B cell (primary cell): Measurements from ENCODE around the gene MRPL19. TPM values are rescaled to one million over a fixed set of nuclear protein-coding genes. Genes with fewer than 3 reads are reported as not detected.

Source experiments
- ATAC-seq: fragments of 200-7000 bp; cut with Tn5 transposase; one replicate; pipeline ENCODE4 v1.10.0; 2021; ENCODE audit warnings: low read depth, mild to moderate bottlenecking, moderate number of reproducible peaks, moderate library complexity
- CTCF ChIA-PET: fragments of 350-600 bp; sonication (Branson Sonifier 250); formaldehyde crosslinking; loops from one replicate; lab custom pipeline; 2021; ENCODE audit warnings: antibody characterized with exemption, inconsistent platforms; lab: Charles Lee
- POLR2A ChIA-PET: fragments of 350-600 bp; sonication (Branson Sonifier 250); formaldehyde crosslinking; loops from one replicate; lab custom pipeline; 2021; ENCODE audit warnings: antibody characterized with exemption; lab: Charles Lee
- DNase-seq: peaks from one replicate; pipeline ENCODE4 v3.0.0; 2013
- H2AFZ ChIP-seq: 2 replicates; pipeline ENCODE4 v1.6.1; 2012; ENCODE audit warnings: mild to moderate bottlenecking, low read depth, low read length; ENCODE audit not compliant: insufficient read depth, poor library complexity, severe bottlenecking
- H3K27ac ChIP-seq, 2 donors: 1 replicate in 1 of 2; 2 replicates in 1 of 2; pipeline ENCODE4 v1.5.1; 2012 to 2013; ENCODE audit warnings: low read length in 2 of 2, mild to moderate bottlenecking in 2 of 2, moderate library complexity in 1 of 2
- H3K27me3 ChIP-seq, 4 experiments: fragments of 200-600 bp in 1 of 4; sonication (generic) in 1 of 4; replicated peaks in 1 of 4; 1 replicate in 2 of 4; 2 replicates in 2 of 4; pipeline versions ENCODE4 v1.6.1 to v1.7.0; 2013 to 2016; ENCODE audit warnings: low read length in 3 of 4, mild to moderate bottlenecking in 2 of 4, mixed read lengths in 1 of 4, moderate library complexity in 1 of 4; ENCODE audit not compliant: insufficient read depth in 4 of 4, control insufficient read depth in 3 of 4; ENCODE audit errors: control extremely low read depth in 1 of 4
- H3K36me3 ChIP-seq, 2 experiments: replicated peaks in 1 of 2; 1 replicate in 1 of 2; 2 replicates in 1 of 2; pipeline versions ENCODE4 v1.6.1 to v1.7.1; 2013; ENCODE audit warnings: low read length in 1 of 2; ENCODE audit not compliant: insufficient read depth in 2 of 2, control insufficient read depth in 1 of 2; ENCODE audit errors: control extremely low read depth in 1 of 2, extremely low read depth in 1 of 2
- H3K4me1 ChIP-seq, 2 donors: fragments of 200-600 bp in 1 of 2; sonication (generic) in 1 of 2; 1 replicate in 1 of 2; 2 replicates in 1 of 2; pipeline versions ENCODE4 v1.5.1 to v1.6.1; 2013 to 2017; ENCODE audit warnings: low read length in 2 of 2; ENCODE audit not compliant: control insufficient read depth in 2 of 2, insufficient read depth in 2 of 2
- H3K4me2 ChIP-seq: replicated peaks from 2 replicates; pipeline ENCODE3; 2012; ENCODE audit warnings: mild to moderate bottlenecking, low read depth, low read length; ENCODE audit not compliant: poor library complexity, severe bottlenecking
- H3K4me3 ChIP-seq, 5 experiments: fragments of 200-600 bp in 1 of 5; sonication (generic) in 1 of 5; 1 replicate in 3 of 5; 2 replicates in 2 of 5; pipeline versions ENCODE4 v1.5.1 to v1.7.0; 2011 to 2016; ENCODE audit warnings: low read length in 4 of 5, mild to moderate bottlenecking in 4 of 5, low read depth in 2 of 5, control low read depth in 1 of 5, moderate library complexity in 1 of 5; ENCODE audit not compliant: insufficient read depth in 1 of 5; ENCODE audit errors: control extremely low read depth in 1 of 5, extremely low read depth in 1 of 5
- H3K79me2 ChIP-seq: fragments of 200-600 bp; sonication (generic); one replicate; pipeline ENCODE4 v1.6.0; 2016; ENCODE audit warnings: low read length; ENCODE audit not compliant: control insufficient read depth, insufficient read depth
- H3K9ac ChIP-seq: fragments of 200-600 bp; sonication (generic); 2 replicates; pipeline ENCODE4 v1.6.1; 2017; ENCODE audit warnings: mild to moderate bottlenecking, low read length, moderate library complexity
- H3K9me3 ChIP-seq, 3 donors: one replicate each; pipeline versions ENCODE4 v1.6.1 to v1.7.1; 2013; ENCODE audit warnings: low read length in 2 of 3; ENCODE audit not compliant: control insufficient read depth in 2 of 3, insufficient read depth in 1 of 3; ENCODE audit errors: control extremely low read depth in 1 of 3
- H4K20me1 ChIP-seq: 2 replicates; pipeline ENCODE4 v1.6.0; 2012; ENCODE audit warnings: mild to moderate bottlenecking, low read length; ENCODE audit not compliant: insufficient read depth, control insufficient read depth, poor library complexity, severe bottlenecking
- H3K27ac Mint-ChIP-seq: one replicate; pipeline ENCODE4 v1.8.0; 2021; ENCODE audit warnings: mixed read lengths
- H3K27me3 Mint-ChIP-seq: one replicate; pipeline ENCODE4 v1.8.0; 2021; ENCODE audit warnings: mixed read lengths
- H3K4me1 Mint-ChIP-seq: one replicate; pipeline ENCODE4 v1.8.0; 2021; ENCODE audit warnings: mixed read lengths
- H3K4me3 Mint-ChIP-seq: one replicate; pipeline ENCODE4 v1.8.0; 2021; ENCODE audit warnings: mixed read lengths
- H3K9me3 Mint-ChIP-seq: one replicate; pipeline ENCODE4 v1.8.0; 2022; ENCODE audit warnings: mixed read lengths; ENCODE audit not compliant: insufficient read depth
- EZH2 ChIP-seq: IDR thresholded peaks from 2 replicates; pipeline ENCODE4 v1.6.1; 2012; ENCODE audit warnings: borderline replicate concordance, low read depth, mild to moderate bottlenecking, moderate library complexity, low read length; ENCODE audit not compliant: insufficient read depth, poor library complexity, severe bottlenecking
- WGBS: methylation state at CpG from one replicate; pipeline ENCODE4 v1.1.5; 2013; ENCODE audit warnings: missing lambda C conversion rate; ENCODE audit not compliant: insufficient coverage; 5-methylcytosine and 5-hydroxymethylcytosine counted together
- intact Hi-C: fragments of 100-400 bp; cut with micrococcal nuclease; formaldehyde crosslinking; loops from one replicate; pipeline ENCODE4 v1.10.0; 2022
- polyA plus RNA-seq: library from polyadenylated mRNA; depleted of rRNA; stranded (reverse); fragments of >200 nt; gene quantifications from 2 replicates; pipeline ENCODE4 v1.2.3, GENCODE V29; 2012
- total RNA-seq, 2 donors: library from RNA; stranded (reverse); fragments of 120-200 nt in 1 of 2; gene quantifications; 1 replicate in 1 of 2; 2 replicates in 1 of 2; pipeline versions ENCODE4 v1.2.3 to v1.2.4, GENCODE V29; 2013 to 2022
- TF ChIP-seq, protein P1 (sequence below): fragments of 200-600 bp; IDR thresholded peaks from one replicate; pipeline ENCODE4 v1.8.0; 2022; ENCODE audit warnings: antibody characterized with exemption, mild to moderate bottlenecking

Gene MRPL19
- total and polyA plus RNA-seq, 2 donors (not counting 1 experiment from before 2014, with no cell fraction given), result 3.4 to 28.4 TPM

GRCh38 chr2:75621228-75621627 lies 25.4 kb upstream of the MRPL19 start:
- no peak overlapping the region for H3K4me3 Mint-ChIP-seq
- ATAC-seq (no peak), DNase-seq (no peak)
- intact Hi-C loops, result no loop called here
- H3K4me2 ChIP-seq, result no peak overlapping the region
- H2AFZ ChIP-seq, result no peak overlapping the region
- peaks cover 4% of the 10 kb centered on the region for H3K9me3 Mint-ChIP-seq
- H3K27me3 ChIP-seq, result peaks cover 0 to 15% (median 0%) of the 10 kb centered on the region in 4 experiments
- H3K4me1 ChIP-seq, result no peaks in the 10 kb centered on the region
- WGBS, result 75% methylated on average over 3 of the region's 4 CpGs
- no peak for TF ChIP-seq EZH2
- TF ChIP-seq, protein P1, sequence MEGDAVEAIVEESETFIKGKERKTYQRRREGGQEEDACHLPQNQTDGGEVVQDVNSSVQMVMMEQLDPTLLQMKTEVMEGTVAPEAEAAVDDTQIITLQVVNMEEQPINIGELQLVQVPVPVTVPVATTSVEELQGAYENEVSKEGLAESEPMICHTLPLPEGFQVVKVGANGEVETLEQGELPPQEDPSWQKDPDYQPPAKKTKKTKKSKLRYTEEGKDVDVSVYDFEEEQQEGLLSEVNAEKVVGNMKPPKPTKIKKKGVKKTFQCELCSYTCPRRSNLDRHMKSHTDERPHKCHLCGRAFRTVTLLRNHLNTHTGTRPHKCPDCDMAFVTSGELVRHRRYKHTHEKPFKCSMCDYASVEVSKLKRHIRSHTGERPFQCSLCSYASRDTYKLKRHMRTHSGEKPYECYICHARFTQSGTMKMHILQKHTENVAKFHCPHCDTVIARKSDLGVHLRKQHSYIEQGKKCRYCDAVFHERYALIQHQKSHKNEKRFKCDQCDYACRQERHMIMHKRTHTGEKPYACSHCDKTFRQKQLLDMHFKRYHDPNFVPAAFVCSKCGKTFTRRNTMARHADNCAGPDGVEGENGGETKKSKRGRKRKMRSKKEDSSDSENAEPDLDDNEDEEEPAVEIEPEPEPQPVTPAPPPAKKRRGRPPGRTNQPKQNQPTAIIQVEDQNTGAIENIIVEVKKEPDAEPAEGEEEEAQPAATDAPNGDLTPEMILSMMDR, result no peak
- ChIA-PET POLR2A (no interaction called here), CTCF (interaction anchor here (1.1 to 2.6 kb wide), 2 partner anchors 12 to 702 kb away, joined by 3 to 13 read pairs; no protein-coding TSS in a partner anchor)
- H3K36me3 ChIP-seq, result no peaks in the 10 kb centered on the region
- H3K9ac ChIP-seq, result no peak overlapping the region
- H3K27ac Mint-ChIP-seq, result no peak overlapping the region
- H3K27me3 Mint-ChIP-seq, result peaks cover 34% of the 10 kb centered on the region
- H3K27ac ChIP-seq, result no peak overlapping the region
- H4K20me1 ChIP-seq, result no peaks in the 10 kb centered on the region
- no peak overlapping the region for H3K4me3 ChIP-seq
- no peaks in the 10 kb centered on the region for H3K4me1 Mint-ChIP-seq
- peaks cover 0 to 3% (median 0%) of the 10 kb centered on the region in 3 donors for H3K9me3 ChIP-seq
- no peaks in the 10 kb centered on the region for H3K79me2 ChIP-seq

DNA sequence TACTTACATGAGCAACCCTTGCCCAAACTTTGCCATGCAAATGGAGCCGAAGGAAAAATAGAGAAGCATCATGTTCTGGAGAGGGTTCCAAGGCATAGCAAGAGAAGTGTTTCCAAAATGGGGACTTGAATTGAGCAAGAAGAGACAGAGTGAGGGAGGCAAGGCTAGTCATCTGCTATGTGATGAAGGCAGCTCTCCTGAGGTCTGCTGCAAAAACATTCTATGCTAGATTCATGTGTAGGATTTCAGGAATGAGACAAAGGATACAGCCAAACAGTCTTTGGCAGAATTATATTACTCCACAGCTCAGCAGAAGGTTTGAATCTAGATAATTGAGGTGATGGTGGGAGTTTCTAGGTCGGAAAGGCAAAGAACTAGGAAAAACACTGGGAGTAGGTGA lies 24.1 kb upstream of the MRPL19 start:
- H4K20me1 ChIP-seq, result no peaks in the 10 kb centered on the region
- 100% methylated on average over 1 of the region's 2 CpGs for WGBS
- H3K79me2 ChIP-seq, result no peaks in the 10 kb centered on the region
- peaks cover 37% of the 10 kb centered on the region for H3K27me3 Mint-ChIP-seq
- no peaks in the 10 kb centered on the region for H3K9me3 Mint-ChIP-seq
- H3K4me1 ChIP-seq, result no peaks in the 10 kb centered on the region
- intact Hi-C loops, result no loop called here
- H3K27ac Mint-ChIP-seq, result no peak overlapping the region
- no peaks in the 10 kb centered on the region for H3K36me3 ChIP-seq
- TF ChIP-seq, protein P1, result no peak
- TF ChIP-seq EZH2, result no peak
- no peak overlapping the region for H3K4me2 ChIP-seq
- H3K9ac ChIP-seq, result no peak overlapping the region
- DNase-seq (no peak), ATAC-seq (no peak)
- peaks cover 0 to 15% (median 2%) of the 10 kb centered on the region in 4 experiments for H3K27me3 ChIP-seq
- no peak overlapping the region for H3K4me3 ChIP-seq
- H3K4me1 Mint-ChIP-seq, result no peaks in the 10 kb centered on the region
- CTCF ChIA-PET, result interaction anchor here (1.0 kb wide), 1 partner anchor 8 kb away, joined by 3 read pairs; no protein-coding TSS in a partner anchor
- peaks cover 0 to 3% (median 0%) of the 10 kb centered on the region in 3 donors for H3K9me3 ChIP-seq
- POLR2A ChIA-PET, result no interaction called here
- H3K27ac ChIP-seq, result no peak overlapping the region
- no peak overlapping the region for H2AFZ ChIP-seq
- H3K4me3 Mint-ChIP-seq, result no peak overlapping the region
